Stomach (tissue), 9 donors: Measurements from ENCODE around the gene COPS4. TPM values are rescaled to one million over a fixed set of nuclear protein-coding genes. Genes with fewer than 3 reads are reported as not detected.
"Not testable (repeated sequence)": the region's sequence is repeated elsewhere in the genome, so short reads cannot be mapped to it uniquely, and the experiment has no call there.

Source experiments
- DNase-seq, 2 donors: peaks; one replicate each; pipeline versions ENCODE4 v3.0.0 to v3.0.0-alpha.2; 2013 to 2019
- H3K27ac ChIP-seq, 5 donors: fragments of 200-600 bp in 4 of 5; sonication (generic) in 4 of 5; one replicate each; pipeline ENCODE4 v1.5.1; 2013 to 2019; ENCODE audit warnings: mild to moderate bottlenecking in 1 of 5, moderate library complexity in 1 of 5
- H3K27me3 ChIP-seq, 3 donors: fragments of 200-600 bp; sonication (generic); one replicate each; pipeline ENCODE4 v1.5.1; 2017 to 2019; ENCODE audit warnings: mixed run types in 1 of 3
- H3K36me3 ChIP-seq, 4 donors: fragments of 200-600 bp; sonication (generic); 1 replicate in 3 of 4; 2 replicates in 1 of 4; pipeline ENCODE4 v1.5.1; 2016 to 2019
- H3K4me1 ChIP-seq, 4 donors: fragments of 200-600 bp; sonication (generic); one replicate each; pipeline ENCODE4 v1.5.1; 2016 to 2019
- H3K4me3 ChIP-seq, 4 donors: fragments of 200-600 bp; sonication (generic) in 3 of 4; one replicate each; pipeline ENCODE4 v1.5.1; 2016 to 2019; ENCODE audit warnings: mild to moderate bottlenecking in 1 of 4
- H3K9me3 ChIP-seq, 4 donors: fragments of 200-600 bp; sonication (generic); one replicate each; pipeline ENCODE4 v1.5.1; 2016 to 2019
- CTCF ChIP-seq, 7 experiments: fragments of 450-650 bp in 4 of 7; fragments of 200-600 bp in 3 of 7; sonication (generic) in 3 of 7; IDR thresholded peaks; one replicate each; pipeline ENCODE4 v1.5.1; 2016 to 2019; ENCODE audit warnings: antibody characterized with exemption in 7 of 7, control low read depth in 2 of 7, mild to moderate bottlenecking in 1 of 7
- EP300 ChIP-seq: sonication (generic); formaldehyde crosslinking; IDR thresholded peaks from one replicate; pipeline ENCODE4 v1.6.1; 2017; ENCODE audit warnings: antibody characterized with exemption
- POLR2A ChIP-seq, 4 donors: fragments of 450-650 bp; IDR thresholded peaks; one replicate each; pipeline ENCODE4 v1.6.1; 2016; ENCODE audit warnings: antibody characterized with exemption in 4 of 4, control low read depth in 2 of 4, mild to moderate bottlenecking in 1 of 4, moderate library complexity in 1 of 4
- POLR2AphosphoS5 ChIP-seq, 3 donors: sonication (generic); formaldehyde crosslinking; IDR thresholded peaks; one replicate each; pipeline ENCODE4 v1.6.1; 2016; ENCODE audit warnings: antibody characterized with exemption in 3 of 3
- WGBS, 5 donors: extraction: QIAGEN DNeasy Blood & Tissue Kit in 3 of 5; methylation state at CpG; one replicate each; pipeline versions ENCODE4 v1.1.5 to v1.1.7; 2013 to 2018; 5-methylcytosine and 5-hydroxymethylcytosine counted together
- intact Hi-C: fragments of 100-400 bp; cut with DNase I; formaldehyde crosslinking; loops from one replicate; pipeline ENCODE4 v1.15.1; 2023; ENCODE audit warnings: low total_unique reads
- polyA plus RNA-seq, 3 donors: library from polyadenylated mRNA; stranded (reverse); fragments of 200-250 nt; gene quantifications; one replicate each; pipeline ENCODE4 v1.2.3, GENCODE V29; 2013
- total RNA-seq, 5 donors: library from RNA; depleted of rRNA; stranded (reverse); fragments of >200 nt; gene quantifications; one replicate each; pipeline versions ENCODE4 v1.1.0 to v1.2.3, GENCODE V29; 2014 to 2016
- donor health status: healthy with polysubstance abuse.
- donor health status: Bipolar disorder and iron deficiency.
- donor health status: healthy.

Gene COPS4
- total and polyA plus RNA-seq, 8 donors, result 1.7 to 302 (median 35.2) TPM

DNA sequence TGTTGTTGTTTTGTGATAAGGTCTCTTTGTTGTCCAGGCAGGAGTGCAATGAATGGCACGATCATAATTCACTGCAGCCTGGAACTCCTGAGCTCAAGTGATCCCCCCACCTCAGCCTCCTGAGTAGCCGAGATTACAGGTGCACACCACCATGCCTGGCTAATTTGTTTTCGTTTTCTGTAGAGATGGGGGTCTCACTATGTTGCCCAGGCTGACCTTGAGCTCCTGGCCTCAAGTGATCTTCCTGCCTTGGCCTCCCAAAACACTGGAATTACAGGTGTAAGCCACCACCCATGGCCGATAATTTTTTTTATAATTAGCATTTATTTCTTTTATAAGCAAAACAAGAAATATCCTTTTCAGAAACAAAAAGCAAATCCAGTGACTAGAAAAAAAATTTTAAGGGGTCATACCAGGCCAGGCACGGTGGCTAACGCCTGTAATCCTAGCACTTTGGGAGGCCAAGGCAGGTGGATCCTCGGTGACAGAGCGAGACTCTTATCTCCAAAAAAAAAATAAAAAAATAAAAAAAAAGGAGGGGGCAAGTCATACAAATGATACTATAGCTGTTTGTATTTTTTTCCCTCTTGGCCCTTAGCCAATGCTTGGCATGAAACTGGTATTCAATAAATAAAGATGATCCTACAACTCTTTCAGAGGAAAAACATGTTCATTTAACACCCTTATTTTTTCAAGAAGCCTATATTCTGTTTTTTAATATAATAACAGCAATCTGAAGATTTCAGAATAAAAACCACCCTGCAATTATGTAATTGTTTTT is 76.2 kb downstream of the COPS4 start:
- Histone ChIP-seq H3K27me3 (peaks cover 0 to 4% (median 0%) of the 10 kb centered on the region in 3 donors), H3K9me3 (no peaks in the 10 kb centered on the region), H3K36me3 (no peaks in the 10 kb centered on the region), H3K27ac (peak overlapping the region; percentile 79 to 90 (median 85)), H3K4me1 (peaks cover 5 to 39% (median 19%) of the 10 kb centered on the region in 4 donors), H3K4me3 (peak overlapping the region in 2 of 4 donors; percentile 51 to 72)
- WGBS, 5 donors, result 67 to 79% (median 75%) methylated on average over 8 of the region's 8 CpGs
- no peak for DNase-seq
- intact Hi-C loops, result no loop called here
- TF ChIP-seq POLR2A (IDR thresholded peaks at IDR 0.05) (no peak), EP300 (no peak), CTCF (IDR thresholded peaks at IDR 0.05) (no peak)

- H3K4me3 ChIP-seq, result peak overlapping the region in 1 of 4 donors; percentile 35
- H3K36me3 ChIP-seq, intact Hi-C loops, H3K9me3 ChIP-seq, H3K27me3 ChIP-seq, DNase-seq: not testable (repeated sequence)
- peak overlapping the region; percentile 72 to 90 (median 83) for H3K27ac ChIP-seq
- H3K4me1 ChIP-seq, result peaks cover 5 to 39% (median 19%) of the 10 kb centered on the region in 4 donors
- 76 to 93% (median 86%) methylated on average over 7 of the region's 7 CpGs for WGBS, 5 donors
Observed at GRCh38 chr4:83111751-83112141, 76.8 kb downstream of the COPS4 start.

GRCh38 chr4:83112231-83112630 is 77.2 kb downstream of the COPS4 start:
- peaks cover 0 to 4% (median 0%) of the 10 kb centered on the region in 3 donors for H3K27me3 ChIP-seq
- H3K27ac ChIP-seq, result peak overlapping the region; percentile 79 to 90 (median 83)
- no peaks in the 10 kb centered on the region for H3K9me3 ChIP-seq
- TF ChIP-seq POLR2AphosphoS5 (IDR thresholded peaks at IDR 0.05) (peak in 1 of 3 donors; percentile 12), POLR2A (IDR thresholded peaks at IDR 0.05) (no peak)
- H3K36me3 ChIP-seq, result no peaks in the 10 kb centered on the region
- peaks cover 5 to 39% (median 19%) of the 10 kb centered on the region in 4 donors for H3K4me1 ChIP-seq
- peak in 1 of 2 donors; percentile 70 for DNase-seq
- intact Hi-C loops, result no loop called here
- WGBS, 5 donors, result 32 to 53% (median 47%) methylated on average over 2 of the region's 2 CpGs
- peak overlapping the region in 3 of 4 donors; percentile 35 to 41 (median 38) for H3K4me3 ChIP-seq

DNA sequence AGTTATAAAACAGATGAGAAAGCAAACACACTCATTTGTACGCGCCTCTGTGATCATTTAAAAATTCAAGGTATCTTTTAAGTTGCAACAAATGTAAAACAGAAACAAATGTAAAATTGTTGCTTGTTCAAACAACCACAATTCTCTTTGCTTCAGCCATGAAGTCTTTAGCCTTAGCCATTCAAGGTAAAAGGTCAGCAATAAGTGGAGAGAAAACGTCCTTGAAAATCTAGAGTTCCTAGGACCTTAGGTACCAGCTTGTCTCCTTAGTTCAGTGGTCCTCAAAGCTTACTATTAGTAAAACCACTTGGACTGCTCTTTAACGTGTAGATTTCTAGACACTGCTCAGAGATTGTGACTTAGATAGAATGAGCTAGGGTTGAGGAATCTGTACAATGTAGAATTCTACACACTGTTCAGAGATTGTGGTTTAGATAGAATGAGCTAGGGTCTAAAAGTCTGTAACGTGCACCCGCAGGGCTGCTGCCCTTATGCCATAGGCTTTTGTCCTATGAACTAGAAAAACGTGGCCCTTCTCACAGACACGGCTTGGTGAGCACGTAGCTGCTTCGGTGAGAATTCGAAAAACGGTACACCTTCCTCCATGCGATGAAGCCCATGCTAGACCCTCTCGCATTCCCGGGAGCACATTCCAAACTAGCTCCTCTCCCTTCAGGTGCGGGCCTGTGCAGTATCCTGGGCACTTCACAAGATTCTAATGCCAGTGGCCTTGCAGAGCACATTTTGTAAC is 77.9 kb downstream of the COPS4 start:
- no peaks in the 10 kb centered on the region for H3K9me3 ChIP-seq
- peak overlapping the region; percentile 9 to 41 (median 36) for H3K4me3 ChIP-seq
- 37 to 60% (median 50%) methylated on average over 16 of the region's 16 CpGs for WGBS, 5 donors
- DNase-seq, result peak in 1 of 2 donors; percentile 38
- intact Hi-C loops, result no loop called here
- peaks cover 5 to 39% (median 19%) of the 10 kb centered on the region in 4 donors for H3K4me1 ChIP-seq
- peaks cover 0 to 4% (median 0%) of the 10 kb centered on the region in 3 donors for H3K27me3 ChIP-seq
- peak overlapping the region; percentile 77 to 90 (median 83) for H3K27ac ChIP-seq
- no peak for TF ChIP-seq POLR2A (IDR thresholded peaks at IDR 0.05)
- no peak for TF ChIP-seq POLR2AphosphoS5 (IDR thresholded peaks at IDR 0.05)
- no peak for TF ChIP-seq EP300
- no peak for TF ChIP-seq CTCF (IDR thresholded peaks at IDR 0.05)
- no peaks in the 10 kb centered on the region for H3K36me3 ChIP-seq

DNA sequence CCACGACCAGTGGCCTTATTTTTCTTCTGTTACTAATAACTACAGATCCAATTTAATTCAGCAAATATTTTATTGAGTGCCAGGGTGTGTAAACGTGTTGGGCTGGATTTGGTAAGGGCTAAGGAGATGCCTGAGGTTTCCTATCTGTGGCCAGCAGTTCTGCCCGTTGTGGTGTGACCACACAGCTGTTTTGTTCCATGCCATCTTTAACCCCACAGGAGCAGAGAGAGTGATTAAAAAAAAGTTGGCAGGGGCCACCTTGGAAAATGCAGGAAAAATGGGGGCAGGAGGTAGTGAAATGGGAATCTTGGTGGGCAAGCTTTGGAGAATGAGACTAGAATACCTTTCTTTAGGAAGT is 78.4 kb downstream of the COPS4 start:
- H3K4me1 ChIP-seq, result peaks cover 5 to 39% (median 19%) of the 10 kb centered on the region in 4 donors
- peak in 1 of 2 donors; percentile 31 for DNase-seq
- intact Hi-C loops, result no loop called here
- TF ChIP-seq POLR2A (IDR thresholded peaks at IDR 0.05), result no peak
- no peak for TF ChIP-seq POLR2AphosphoS5 (IDR thresholded peaks at IDR 0.05)
- TF ChIP-seq EP300, result no peak
- no peak for TF ChIP-seq CTCF (IDR thresholded peaks at IDR 0.05)
- H3K27me3 ChIP-seq, result peaks cover 0 to 4% (median 0%) of the 10 kb centered on the region in 3 donors
- WGBS, 5 donors, result 23 to 47% (median 37%) methylated on average over 3 of the region's 3 CpGs
- H3K9me3 ChIP-seq, result no peaks in the 10 kb centered on the region
- H3K27ac ChIP-seq, result peak overlapping the region; percentile 77 to 90 (median 83)
- no peaks in the 10 kb centered on the region for H3K36me3 ChIP-seq
- H3K4me3 ChIP-seq, result peak overlapping the region; percentile 9 to 41 (median 36)
